ENCODE data around the gene BNIP3. TPM values are rescaled to one million over a fixed set of nuclear protein-coding genes. Genes with fewer than 3 reads are reported as not detected.

The BNIP3 gene
- total RNA-seq, 2 donors from 2014 or later, result 33.6 to 81.5 TPM

- H3K27ac ChIP-seq, result no peak overlapping the region
- no peak for ATAC-seq (ENCODE audit: insufficient number of reproducible peaks, low FRiP score, low read depth)
Measured at GRCh38 chr10:131933696-131934086, 48.0 kb downstream of the BNIP3 start.

GRCh38 chr10:131933016-131933695 is 48.6 kb downstream of the BNIP3 start:
- TF ChIP-seq CTCF (IDR thresholded peaks at IDR 0.05), result no peak
- Histone ChIP-seq H3K4me3 (no peak overlapping the region), H3K27ac (peak overlapping the region; percentile 6 to 34), H3K9me3 (no peaks in the 10 kb centered on the region), H3K27me3 (replicated peaks; ENCODE audit: insufficient read depth) (no peaks in the 10 kb centered on the region), H3K4me1 (ENCODE audit: control insufficient read depth in 1 of 2, low read depth in 2 of 2) (peaks cover 24 to 41% of the 10 kb centered on the region in 2 donors), H3K36me3 (peaks cover 4% of the 10 kb centered on the region)
- ATAC-seq (ENCODE audit: insufficient number of reproducible peaks, low FRiP score, low read depth), result no peak
- DNase-seq (ENCODE audit: low spot score), result no peak

More at GRCh38 chr10:131933696-131934086, 48.0 kb downstream of the BNIP3 start:
- Histone ChIP-seq H3K27me3 (replicated peaks; ENCODE audit: insufficient read depth) (no peaks in the 10 kb centered on the region), H3K36me3 (peaks cover 9% of the 10 kb centered on the region), H3K4me3 (no peak overlapping the region), H3K9me3 (no peaks in the 10 kb centered on the region), H3K4me1 (ENCODE audit: control insufficient read depth in 1 of 2, low read depth in 2 of 2) (peaks cover 20 to 36% of the 10 kb centered on the region in 2 donors)
- no peak for DNase-seq (ENCODE audit: low spot score)
- TF ChIP-seq CTCF (IDR thresholded peaks at IDR 0.05), result no peak

- no peaks in the 10 kb centered on the region for H3K36me3 ChIP-seq
- TF ChIP-seq CTCF (IDR thresholded peaks at IDR 0.05), result no peak
- no peaks in the 10 kb centered on the region for H3K9me3 ChIP-seq
- peak overlapping the region; percentile 9 to 32 for H3K27ac ChIP-seq
- no peak overlapping the region for H3K4me3 ChIP-seq
- DNase-seq (ENCODE audit: low spot score) (no peak), ATAC-seq (ENCODE audit: insufficient number of reproducible peaks, low FRiP score, low read depth) (no peak)
- H3K4me1 ChIP-seq (ENCODE audit: control insufficient read depth in 1 of 2, low read depth in 2 of 2), result peaks cover 28 to 43% of the 10 kb centered on the region in 2 donors
- no peaks in the 10 kb centered on the region for H3K27me3 ChIP-seq (replicated peaks; ENCODE audit: insufficient read depth)
Measured at GRCh38 chr10:131931981-131932380, 49.7 kb downstream of the BNIP3 start.

GRCh38 chr10:131930586-131931330 is 51.0 kb downstream of the BNIP3 start:
- H3K4me1 ChIP-seq (ENCODE audit: control insufficient read depth in 1 of 2, low read depth in 2 of 2), result peaks cover 28 to 43% of the 10 kb centered on the region in 2 donors
- ATAC-seq (ENCODE audit: insufficient number of reproducible peaks, low FRiP score, low read depth), result no peak
- H3K36me3 ChIP-seq, result no peaks in the 10 kb centered on the region
- DNase-seq (ENCODE audit: low spot score), result no peak
- H3K27me3 ChIP-seq (replicated peaks; ENCODE audit: insufficient read depth), result no peaks in the 10 kb centered on the region
- no peak overlapping the region for H3K27ac ChIP-seq
- H3K4me3 ChIP-seq, result no peak overlapping the region
- no peak for TF ChIP-seq CTCF (IDR thresholded peaks at IDR 0.05)
- no peaks in the 10 kb centered on the region for H3K9me3 ChIP-seq

- peaks cover 28 to 43% of the 10 kb centered on the region in 2 donors for H3K4me1 ChIP-seq (ENCODE audit: control insufficient read depth in 1 of 2, low read depth in 2 of 2)
- H3K4me3 ChIP-seq, result no peak overlapping the region
- no peak for ATAC-seq (ENCODE audit: insufficient number of reproducible peaks, low FRiP score, low read depth)
- DNase-seq (ENCODE audit: low spot score), result no peak
- no peak overlapping the region for H3K27ac ChIP-seq
- TF ChIP-seq CTCF (IDR thresholded peaks at IDR 0.05), result no peak
- H3K27me3 ChIP-seq (replicated peaks; ENCODE audit: insufficient read depth), result no peaks in the 10 kb centered on the region
- no peaks in the 10 kb centered on the region for H3K9me3 ChIP-seq
- H3K36me3 ChIP-seq, result no peaks in the 10 kb centered on the region
Measured at GRCh38 chr10:131930150-131930549, 51.6 kb downstream of the BNIP3 start.
